GM23338 (cell line): Measurements from ENCODE around the gene ANAPC7. TPM values are rescaled to one million over a fixed set of nuclear protein-coding genes. Genes with fewer than 3 reads are reported as not detected.

Source experiments
- ATAC-seq: fragments of 200-7000 bp; cut with Tn5 transposase; 3 replicates; pipeline ENCODE4 v1.9.1; 2020
- DNase-seq: peaks from one replicate; pipeline ENCODE4 v3.0.0-alpha.2; 2015; ENCODE audit warnings: low spot score
- H2AFZ ChIP-seq: fragments of 200-600 bp; sonication (generic); 2 replicates; pipeline ENCODE4 v1.8.0; 2016; ENCODE audit warnings: antibody characterized with exemption, mild to moderate bottlenecking, moderate library complexity
- H3F3A ChIP-seq: fragments of 200-600 bp; sonication (generic); replicated peaks from 2 replicates; pipeline ENCODE4 v1.8.0; 2017; ENCODE audit warnings: antibody characterized with exemption, mixed run types, low read depth
- H3K27ac ChIP-seq: fragments of 200-600 bp; sonication (generic); 2 replicates; pipeline ENCODE4 v1.6.1; 2016; ENCODE audit warnings: low read depth
- H3K27me3 ChIP-seq: fragments of 200-600 bp; sonication (generic); 2 replicates; pipeline ENCODE4 v1.8.0; 2016; ENCODE audit warnings: mild to moderate bottlenecking, mixed run types, moderate library complexity; ENCODE audit not compliant: insufficient read depth
- H3K36me3 ChIP-seq: fragments of 200-600 bp; sonication (generic); 2 replicates; pipeline ENCODE4 v1.8.0; 2016; ENCODE audit warnings: mild to moderate bottlenecking; ENCODE audit not compliant: insufficient read depth
- H3K4me1 ChIP-seq: fragments of 200-600 bp; sonication (generic); 2 replicates; pipeline ENCODE4 v1.8.0; 2016; ENCODE audit warnings: mild to moderate bottlenecking, moderate library complexity; ENCODE audit not compliant: insufficient read depth
- H3K4me2 ChIP-seq: fragments of 200-600 bp; sonication (generic); 2 replicates; pipeline ENCODE4 v1.7.1; 2017; ENCODE audit warnings: mixed run types
- H3K4me3 ChIP-seq: fragments of 200-600 bp; sonication (generic); 2 replicates; pipeline ENCODE4 v1.6.1; 2016; ENCODE audit warnings: mixed run types
- H3K79me2 ChIP-seq: fragments of 200-600 bp; sonication (generic); replicated peaks from 2 replicates; pipeline ENCODE4 v1.8.0; 2017; ENCODE audit warnings: mild to moderate bottlenecking; ENCODE audit not compliant: insufficient read depth
- H3K9me2 ChIP-seq: fragments of 200-600 bp; sonication (generic); 2 replicates; pipeline ENCODE4 v1.8.0; 2017; ENCODE audit not compliant: insufficient read depth
- H4K20me1 ChIP-seq: fragments of 200-600 bp; sonication (generic); replicated peaks from 2 replicates; pipeline ENCODE4 v1.8.0; 2017; ENCODE audit warnings: mild to moderate bottlenecking; ENCODE audit not compliant: insufficient read depth
- H3K27ac Mint-ChIP-seq: 2 replicates; pipeline ENCODE4 v1.8.0; 2020; ENCODE audit warnings: inconsistent platforms, mild to moderate bottlenecking, moderate library complexity, mixed read lengths
- H3K27me3 Mint-ChIP-seq: 3 replicates; pipeline ENCODE4 v1.8.0; 2022; ENCODE audit warnings: low read depth, mild to moderate bottlenecking, moderate library complexity, mixed read lengths, inconsistent platforms; ENCODE audit not compliant: insufficient read depth, poor library complexity
- H3K36me3 Mint-ChIP-seq: 3 replicates; pipeline ENCODE4 v1.8.0; 2021; ENCODE audit warnings: low read depth, mild to moderate bottlenecking, inconsistent platforms, moderate library complexity, mixed read lengths
- H3K4me1 Mint-ChIP-seq: 3 replicates; pipeline ENCODE4 v1.8.0; 2020; ENCODE audit warnings: mild to moderate bottlenecking, inconsistent platforms, mixed read lengths
- H3K4me3 Mint-ChIP-seq: 3 replicates; pipeline ENCODE4 v1.8.0; 2021; ENCODE audit warnings: moderate library complexity, mild to moderate bottlenecking, inconsistent platforms, mixed read lengths
- H3K9me3 Mint-ChIP-seq: 3 replicates; pipeline ENCODE4 v1.8.0; 2020; ENCODE audit warnings: moderate library complexity, mild to moderate bottlenecking, inconsistent platforms, mixed read lengths
- CREB1 ChIP-seq: fragments of 250-450 bp; sonication (Bioruptor Pico); IDR thresholded peaks from 2 replicates; pipeline ENCODE4 v1.5.0; 2020; ENCODE audit warnings: low read depth, mild to moderate bottlenecking, moderate library complexity
- ETS1 ChIP-seq: IDR thresholded peaks from 2 replicates; pipeline ENCODE4 v1.6.1; 2016; ENCODE audit warnings: antibody characterized with exemption
- EZH2 ChIP-seq: fragments of 200-600 bp; sonication (generic); IDR thresholded peaks from one replicate; pipeline ENCODE4 v1.8.0; 2017; ENCODE audit warnings: antibody characterized with exemption, mild to moderate bottlenecking, low read depth; ENCODE audit not compliant: unreplicated experiment
- EZH2phosphoT487 ChIP-seq: fragments of 200-600 bp; sonication (generic); IDR thresholded peaks from one replicate; pipeline ENCODE4 v1.8.1; 2018; ENCODE audit warnings: antibody characterized with exemption; ENCODE audit not compliant: unreplicated experiment
- JUNB ChIP-seq: IDR thresholded peaks from one replicate; pipeline ENCODE4 v1.6.1; 2016; ENCODE audit warnings: antibody characterized with exemption; ENCODE audit not compliant: unreplicated experiment
- NANOG ChIP-seq: IDR thresholded peaks from 2 replicates; pipeline ENCODE4 v1.6.1; 2016; ENCODE audit warnings: antibody characterized with exemption, borderline replicate concordance
- POLR2AphosphoS5 ChIP-seq: IDR thresholded peaks from 2 replicates; pipeline ENCODE4 v1.6.1; 2016; ENCODE audit warnings: antibody characterized with exemption, low read depth
- STAT1 ChIP-seq: IDR thresholded peaks from one replicate; pipeline ENCODE4 v1.6.1; 2016; ENCODE audit warnings: antibody characterized with exemption; ENCODE audit not compliant: unreplicated experiment
- ZNF114 ChIP-seq: fragments of 250-450 bp; sonication (Bioruptor Pico); IDR thresholded peaks from 2 replicates; pipeline ENCODE4 v1.5.0; 2020; ENCODE audit warnings: mild to moderate bottlenecking, moderate library complexity
- ZNF331 ChIP-seq: fragments of 250-450 bp; sonication (Bioruptor Pico); IDR thresholded peaks from 2 replicates; pipeline ENCODE4 v1.5.0; 2020; ENCODE audit warnings: low read depth, mild to moderate bottlenecking, moderate library complexity
- ZNF462 ChIP-seq: fragments of 250-450 bp; sonication (Bioruptor Pico); IDR thresholded peaks from 2 replicates; pipeline ENCODE4 v1.5.0; 2020; ENCODE audit warnings: mild to moderate bottlenecking, moderate library complexity
- polyA plus RNA-seq: library from polyadenylated mRNA; unstranded; fragments of >200 nt; fragmentation: Nextera tagmentation; extraction: Ambion mirVana; gene quantifications from 2 replicates; pipeline ENCODE4 v1.2.1, GENCODE V29; 2016
- total RNA-seq: library from RNA; depleted of rRNA; stranded (reverse); fragments of >200 nt; shearing (Covaris generic); gene quantifications from 2 replicates; pipeline ENCODE4 v1.2.3, GENCODE V29; 2014
- TF ChIP-seq, protein P1 (sequence below): IDR thresholded peaks from one replicate; pipeline ENCODE4 v1.6.1; 2018; ENCODE audit warnings: antibody characterized with exemption; ENCODE audit not compliant: unreplicated experiment
- TF ChIP-seq, protein P2 (sequence below), 2 experiments: fragments of 200-600 bp in 1 of 2; sonication (generic) in 1 of 2; conservative IDR thresholded peaks; 2 replicates each; pipeline versions ENCODE4 v1.5.1 to v1.6.1; 2016 to 2017; ENCODE audit warnings: antibody characterized with exemption in 2 of 2, low read depth in 2 of 2, mild to moderate bottlenecking in 2 of 2, moderate library complexity in 1 of 2

The ANAPC7 gene
- total and polyA plus RNA-seq, 2 experiments from 2014 or later: 71.0 to 99.3 TPM

DNA sequence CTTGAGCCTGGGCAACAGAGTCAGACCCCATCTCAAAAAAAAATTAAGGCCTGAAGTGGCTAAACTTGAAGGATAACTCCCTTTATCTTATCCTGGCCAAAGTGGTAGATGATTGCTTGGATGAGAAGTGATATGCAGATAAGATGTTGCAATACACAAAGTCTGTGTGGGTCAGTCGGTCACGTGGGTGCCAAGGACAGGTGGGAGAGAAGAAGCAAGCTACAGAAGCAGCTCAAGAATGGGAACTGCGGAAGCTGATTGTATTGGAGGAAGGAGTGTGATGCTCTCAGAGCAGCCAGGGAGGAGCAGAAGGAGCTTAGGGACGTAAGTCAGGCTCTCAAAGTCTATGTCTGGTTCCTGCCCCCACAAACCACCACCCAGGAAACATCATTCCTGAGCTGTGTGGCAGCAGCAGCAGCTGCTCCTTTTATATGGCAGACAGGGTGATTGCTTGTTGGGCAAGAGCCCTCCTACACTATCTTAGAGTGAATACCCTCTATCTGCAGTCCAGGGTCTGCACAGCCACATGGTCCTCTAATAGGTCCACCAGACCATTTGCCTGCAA, 67.9 kb downstream of the ANAPC7 start:
- H3K27ac ChIP-seq: no peak overlapping the region
- Mint-ChIP-seq H3K27ac (no peak overlapping the region), H3K4me1 (peaks cover 6% of the 10 kb centered on the region), H3K27me3 (no peaks in the 10 kb centered on the region), H3K4me3 (no peak overlapping the region), H3K36me3 (peaks cover 92% of the 10 kb centered on the region), H3K9me3 (no peaks in the 10 kb centered on the region; the same call in 2 of the 3 replicates)
- no peak overlapping the region for H2AFZ ChIP-seq
- ATAC-seq: no peak
- H3K36me3 ChIP-seq: peaks cover 80% of the 10 kb centered on the region
- H3K4me1 ChIP-seq: no peaks in the 10 kb centered on the region
- H3K27me3 ChIP-seq: no peaks in the 10 kb centered on the region
- DNase-seq: no peak
- no peaks in the 10 kb centered on the region for H3K9me2 ChIP-seq
- peaks cover 21% of the 10 kb centered on the region; the same call in 1 of the 2 replicates for H3F3A ChIP-seq
- no peak overlapping the region for H3K4me3 ChIP-seq
- no peak overlapping the region for H3K4me2 ChIP-seq
- peaks cover 59% of the 10 kb centered on the region for H4K20me1 ChIP-seq
- H3K79me2 ChIP-seq: peaks cover 21% of the 10 kb centered on the region
- TF ChIP-seq ZNF331: no peak
- TF ChIP-seq, protein P1, sequence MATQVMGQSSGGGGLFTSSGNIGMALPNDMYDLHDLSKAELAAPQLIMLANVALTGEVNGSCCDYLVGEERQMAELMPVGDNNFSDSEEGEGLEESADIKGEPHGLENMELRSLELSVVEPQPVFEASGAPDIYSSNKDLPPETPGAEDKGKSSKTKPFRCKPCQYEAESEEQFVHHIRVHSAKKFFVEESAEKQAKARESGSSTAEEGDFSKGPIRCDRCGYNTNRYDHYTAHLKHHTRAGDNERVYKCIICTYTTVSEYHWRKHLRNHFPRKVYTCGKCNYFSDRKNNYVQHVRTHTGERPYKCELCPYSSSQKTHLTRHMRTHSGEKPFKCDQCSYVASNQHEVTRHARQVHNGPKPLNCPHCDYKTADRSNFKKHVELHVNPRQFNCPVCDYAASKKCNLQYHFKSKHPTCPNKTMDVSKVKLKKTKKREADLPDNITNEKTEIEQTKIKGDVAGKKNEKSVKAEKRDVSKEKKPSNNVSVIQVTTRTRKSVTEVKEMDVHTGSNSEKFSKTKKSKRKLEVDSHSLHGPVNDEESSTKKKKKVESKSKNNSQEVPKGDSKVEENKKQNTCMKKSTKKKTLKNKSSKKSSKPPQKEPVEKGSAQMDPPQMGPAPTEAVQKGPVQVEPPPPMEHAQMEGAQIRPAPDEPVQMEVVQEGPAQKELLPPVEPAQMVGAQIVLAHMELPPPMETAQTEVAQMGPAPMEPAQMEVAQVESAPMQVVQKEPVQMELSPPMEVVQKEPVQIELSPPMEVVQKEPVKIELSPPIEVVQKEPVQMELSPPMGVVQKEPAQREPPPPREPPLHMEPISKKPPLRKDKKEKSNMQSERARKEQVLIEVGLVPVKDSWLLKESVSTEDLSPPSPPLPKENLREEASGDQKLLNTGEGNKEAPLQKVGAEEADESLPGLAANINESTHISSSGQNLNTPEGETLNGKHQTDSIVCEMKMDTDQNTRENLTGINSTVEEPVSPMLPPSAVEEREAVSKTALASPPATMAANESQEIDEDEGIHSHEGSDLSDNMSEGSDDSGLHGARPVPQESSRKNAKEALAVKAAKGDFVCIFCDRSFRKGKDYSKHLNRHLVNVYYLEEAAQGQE: no peak
- no peak for TF ChIP-seq STAT1
- TF ChIP-seq EZH2phosphoT487: no peak
- TF ChIP-seq POLR2AphosphoS5: no peak
- no peak for TF ChIP-seq NANOG
- no peak for TF ChIP-seq ZNF462 (CRISPR knock-in tag)
- no peak for TF ChIP-seq ETS1
- no peak for TF ChIP-seq CREB1 (CRISPR knock-in tag)
- TF ChIP-seq JUNB: no peak
- TF ChIP-seq, protein P2, sequence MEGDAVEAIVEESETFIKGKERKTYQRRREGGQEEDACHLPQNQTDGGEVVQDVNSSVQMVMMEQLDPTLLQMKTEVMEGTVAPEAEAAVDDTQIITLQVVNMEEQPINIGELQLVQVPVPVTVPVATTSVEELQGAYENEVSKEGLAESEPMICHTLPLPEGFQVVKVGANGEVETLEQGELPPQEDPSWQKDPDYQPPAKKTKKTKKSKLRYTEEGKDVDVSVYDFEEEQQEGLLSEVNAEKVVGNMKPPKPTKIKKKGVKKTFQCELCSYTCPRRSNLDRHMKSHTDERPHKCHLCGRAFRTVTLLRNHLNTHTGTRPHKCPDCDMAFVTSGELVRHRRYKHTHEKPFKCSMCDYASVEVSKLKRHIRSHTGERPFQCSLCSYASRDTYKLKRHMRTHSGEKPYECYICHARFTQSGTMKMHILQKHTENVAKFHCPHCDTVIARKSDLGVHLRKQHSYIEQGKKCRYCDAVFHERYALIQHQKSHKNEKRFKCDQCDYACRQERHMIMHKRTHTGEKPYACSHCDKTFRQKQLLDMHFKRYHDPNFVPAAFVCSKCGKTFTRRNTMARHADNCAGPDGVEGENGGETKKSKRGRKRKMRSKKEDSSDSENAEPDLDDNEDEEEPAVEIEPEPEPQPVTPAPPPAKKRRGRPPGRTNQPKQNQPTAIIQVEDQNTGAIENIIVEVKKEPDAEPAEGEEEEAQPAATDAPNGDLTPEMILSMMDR (conservative IDR thresholded peaks at IDR 0.05; ENCODE audit: low read depth in 2 of 2): no peak
- no peak for TF ChIP-seq EZH2
- no peak for TF ChIP-seq ZNF114
